Heart left ventricle (tissue), 16 donors: ENCODE measurements around the gene CASQ1. TPM values are rescaled to one million over a fixed set of nuclear protein-coding genes. Genes with fewer than 3 reads are reported as not detected.

ENCODE experiments used
- ATAC-seq, 4 donors: fragments of 200-7000 bp; cut with Tn5 transposase; one replicate each; pipeline ENCODE4 v1.9.1; 2020 to 2022; ENCODE audit warnings: moderate library complexity in 4 of 4, mild to moderate bottlenecking in 3 of 4, moderate number of reproducible peaks in 1 of 4
- DNase-seq, 5 donors: peaks; one replicate each; pipeline ENCODE4 v3.0.0-alpha.2; 2020
- H3K27ac ChIP-seq, 12 donors: fragments of 200-600 bp; sonication (generic) in 4 of 12; one replicate each; pipeline versions ENCODE4 v1.5.0 to v1.8.0; 2016 to 2022; ENCODE audit warnings: mild to moderate bottlenecking in 2 of 12
- H3K27me3 ChIP-seq, 9 donors: fragments of 200-600 bp; sonication (generic) in 2 of 9; one replicate each; pipeline versions ENCODE4 v1.5.1 to v1.8.0; 2016 to 2022; ENCODE audit warnings: mild to moderate bottlenecking in 3 of 9
- H3K36me3 ChIP-seq, 9 donors: fragments of 200-600 bp; sonication (generic) in 2 of 9; one replicate each; pipeline versions ENCODE4 v1.5.0 to v1.8.0; 2018 to 2022; ENCODE audit warnings: mild to moderate bottlenecking in 2 of 9
- H3K4me1 ChIP-seq, 12 donors: fragments of 200-600 bp; sonication (generic) in 4 of 12; one replicate each; pipeline versions ENCODE4 v1.5.0 to v1.8.0; 2016 to 2022; ENCODE audit warnings: mild to moderate bottlenecking in 3 of 12
- H3K4me3 ChIP-seq, 12 donors: fragments of 200-600 bp; sonication (generic) in 4 of 12; one replicate each; pipeline versions ENCODE4 v1.5.0 to v1.8.0; 2017 to 2022; ENCODE audit warnings: mild to moderate bottlenecking in 9 of 12, moderate library complexity in 4 of 12
- H3K9me3 ChIP-seq, 12 donors: fragments of 200-600 bp; sonication (generic) in 4 of 12; one replicate each; pipeline versions ENCODE4 v1.5.0 to v1.8.0; 2016 to 2022; ENCODE audit warnings: mild to moderate bottlenecking in 1 of 12
- CTCF ChIP-seq, 12 donors: fragments of 200-600 bp; sonication (generic) in 4 of 12; IDR thresholded peaks; one replicate each; pipeline versions ENCODE4 v1.5.0 to v1.8.0; 2018 to 2022; ENCODE audit warnings: antibody characterized with exemption in 12 of 12, mild to moderate bottlenecking in 5 of 12
- POLR2A ChIP-seq, 2 donors: fragments of 450-650 bp; IDR thresholded peaks; one replicate each; pipeline ENCODE4 v1.6.1; 2017; ENCODE audit warnings: antibody characterized with exemption in 2 of 2, mild to moderate bottlenecking in 2 of 2, moderate library complexity in 2 of 2
- WGBS, 4 donors: extraction: QIAGEN DNeasy Blood & Tissue Kit in 2 of 4; methylation state at CpG; one replicate each; pipeline versions ENCODE4 v1.1.5 to v1.1.7; 2013 to 2018; 5-methylcytosine and 5-hydroxymethylcytosine counted together
- intact Hi-C, 10 donors: fragments of 100-400 bp; cut with DNase I; formaldehyde crosslinking; loops; one replicate each; pipeline versions ENCODE4 v1.11.1 to v1.14.2; 2022
- polyA plus RNA-seq, 2 donors: library from polyadenylated mRNA; stranded (reverse); fragments of 200-250 nt; gene quantifications; one replicate each; pipeline ENCODE4 v1.2.3, GENCODE V29; 2013
- total RNA-seq, 9 donors: library from RNA; depleted of rRNA in 2 of 9; stranded (reverse); fragments of >200 nt in 2 of 9; fragmentation: NEBNext Ultra II Directional in 3 of 9; extraction: Animal tissue kit (Norgen Biotek cat#: 25700) in 3 of 9; gene quantifications; one replicate each; pipeline versions ENCODE4 v1.1.0 to v1.2.4, GENCODE V29; 2016 to 2023
- donor health status: ischemic (EF 13 %, LVEDD 7.1; RV severe dilation, severe dysfunction).
- donor health status: healthy with polysubstance abuse.
- donor health status: DM: no; HTN: yes; CAD: no.
- donor health status: DM: no; HTN: no; CAD: no.
- donor health status: ischemic (EF 25% LVEDD 6.9; RV normal size, moderate dysfunction).
- donor health status: ischemic (EF 25% LVEDD 5.7; RV mildly dilated, moderate dysfunction).
- donor health status: healthy.
- donor health status: DM: yes; HTN: yes; CAD: no.
- donor health status: ischemic (EF 35%, LVEDD 5.7; RV mildly dilated, moderate dysfunction).
- donor health status: nonischemic (EF 11% LVEDD 7.7; RV severe dilation, severe dysfunction).
- donor health status: DM: yes; HTN: yes; CAD: no.
- donor health status: PGD.
- donor health status: ischemic (EF 29% LVEDD 5.4; RV normal size, mild dysfunction).
- donor health status: nonischemic (EF 23%, LVEDD 6.1; RV moderate dilation, normal function).

The CASQ1 gene
- total and polyA plus RNA-seq, 11 donors: 23.6 to 129 (median 45.9) TPM

DNA sequence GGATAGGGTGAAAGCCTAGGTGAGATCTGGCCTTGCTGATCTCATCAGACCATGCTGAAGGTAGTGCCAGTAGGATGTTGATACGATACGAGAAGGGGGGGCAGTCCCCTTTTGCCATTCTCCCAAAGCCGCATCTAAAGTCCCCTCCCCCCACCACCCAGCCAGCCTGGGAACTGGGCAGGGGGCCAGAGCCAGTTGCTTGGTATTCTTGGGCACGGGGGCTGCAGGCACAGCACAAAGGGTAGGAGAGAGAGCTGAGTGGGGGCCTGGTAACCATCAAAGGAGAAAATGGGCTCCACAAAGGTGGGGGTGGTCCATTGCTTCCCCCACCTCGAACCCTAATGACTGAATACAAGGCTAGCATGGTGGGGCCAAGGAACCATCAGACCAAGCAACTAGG is 20.2 kb downstream of the CASQ1 start:
- Histone ChIP-seq H3K4me1 (peaks cover 18 to 62% (median 52%) of the 10 kb centered on the region in 12 donors), H3K4me3 (no peak overlapping the region), H3K36me3 (peaks cover 0 to 86% (median 49%) of the 10 kb centered on the region in 9 donors), H3K9me3 (no peaks in the 10 kb centered on the region), H3K27me3 (no peaks in the 10 kb centered on the region), H3K27ac (peak overlapping the region in 11 of 12 donors; percentile 4 to 98 (median 89))
- TF ChIP-seq POLR2A (IDR thresholded peaks at IDR 0.05) (no peak), CTCF (IDR thresholded peaks at IDR 0.05) (no peak)
- intact Hi-C loops: loop anchor here in 1 of 10 donors (5.0 kb wide), 1 partner anchor 37 kb away; no protein-coding TSS in a partner anchor
- ATAC-seq: no peak
- 41 to 51% (median 45%) methylated on average over 5 of the region's 5 CpGs for WGBS, 4 donors
- DNase-seq: no peak

GRCh38 chr1:160211046-160211790 is 20.8 kb downstream of the CASQ1 start:
- Histone ChIP-seq H3K4me1 (peaks cover 16 to 61% (median 49%) of the 10 kb centered on the region in 12 donors), H3K36me3 (peaks cover 0 to 93% (median 55%) of the 10 kb centered on the region in 9 donors), H3K4me3 (no peak overlapping the region), H3K27ac (peak overlapping the region in 5 of 12 donors; percentile 89 to 98 (median 93)), H3K9me3 (no peaks in the 10 kb centered on the region), H3K27me3 (no peaks in the 10 kb centered on the region)
- no peak for DNase-seq
- ATAC-seq: no peak
- WGBS, 4 donors: 75 to 80% (median 78%) methylated on average over 10 of the region's 10 CpGs
- intact Hi-C loops: loop anchor here in 1 of 10 donors (5.0 kb wide), 1 partner anchor 36 kb away; no protein-coding TSS in a partner anchor
- TF ChIP-seq POLR2A (IDR thresholded peaks at IDR 0.05): no peak
- no peak for TF ChIP-seq CTCF (IDR thresholded peaks at IDR 0.05)

- peaks cover 3 to 61% (median 41%) of the 10 kb centered on the region in 12 donors for H3K4me1 ChIP-seq
These were observed 24.2 kb downstream of the CASQ1 start for GRCh38 chr1:160214481-160215140.

More at GRCh38 chr1:160214481-160215140, 24.2 kb downstream of the CASQ1 start:
- no peak for DNase-seq
- Histone ChIP-seq H3K27ac (no peak overlapping the region), H3K36me3 (peaks cover 0 to 99% (median 85%) of the 10 kb centered on the region in 9 donors), H3K4me3 (no peak overlapping the region), H3K27me3 (no peaks in the 10 kb centered on the region), H3K9me3 (no peaks in the 10 kb centered on the region)
- WGBS, 4 donors: 77 to 85% (median 84%) methylated on average over 3 of the region's 3 CpGs
- ATAC-seq: no peak
- TF ChIP-seq CTCF (IDR thresholded peaks at IDR 0.05) (no peak), POLR2A (IDR thresholded peaks at IDR 0.05) (no peak)
- intact Hi-C loops: loop anchor here in 3 of 10 donors (5.0 kb wide), 3 partner anchors 33 to 78 kb away; no protein-coding TSS in a partner anchor
